KMS-11 (cell line): ENCODE data around the gene KCNK1.

ENCODE experiments used
- H2AFZ ChIP-seq: fragments of 200-600 bp; sonication (generic); 2 replicates; pipeline ENCODE4 v1.6.1; 2016; ENCODE audit warnings: antibody characterized with exemption, mixed run types, low read depth
- H3K27ac ChIP-seq: fragments of 200-600 bp; sonication (generic); 2 replicates; pipeline ENCODE4 v1.6.1; 2016; ENCODE audit warnings: mild to moderate bottlenecking, mixed run types
- H3K27me3 ChIP-seq: fragments of 200-600 bp; sonication (generic); 2 replicates; pipeline ENCODE4 v1.6.1; 2017; ENCODE audit warnings: mild to moderate bottlenecking, low read depth, mixed run types, moderate library complexity; ENCODE audit not compliant: insufficient read depth
- H3K36me3 ChIP-seq: fragments of 200-600 bp; sonication (generic); 2 replicates; pipeline ENCODE4 v1.6.1; 2017; ENCODE audit warnings: mild to moderate bottlenecking, mixed run types; ENCODE audit not compliant: insufficient read depth
- H3K4me1 ChIP-seq: fragments of 200-600 bp; sonication (generic); 2 replicates; pipeline ENCODE4 v1.6.1; 2016; ENCODE audit warnings: mild to moderate bottlenecking, low read depth, mixed run types; ENCODE audit not compliant: poor library complexity, severe bottlenecking
- H3K4me2 ChIP-seq: fragments of 200-600 bp; sonication (generic); 2 replicates; pipeline ENCODE4 v1.7.0; 2016; ENCODE audit warnings: mild to moderate bottlenecking, mixed run types
- H3K4me3 ChIP-seq: fragments of 200-600 bp; sonication (generic); IDR thresholded peaks from 2 replicates; pipeline ENCODE4 v1.6.1; 2017; ENCODE audit warnings: low read depth, low read length, mixed read lengths; ENCODE audit not compliant: insufficient read depth
- H3K79me2 ChIP-seq: fragments of 200-600 bp; sonication (generic); 2 replicates; pipeline ENCODE4 v1.6.1; 2016; ENCODE audit warnings: low read depth, mixed run types; ENCODE audit not compliant: insufficient read depth
- H3K9ac ChIP-seq: fragments of 200-600 bp; sonication (generic); 2 replicates; pipeline ENCODE4 v1.6.1; 2016; ENCODE audit warnings: mild to moderate bottlenecking, mixed run types
- H4K20me1 ChIP-seq: fragments of 200-600 bp; sonication (generic); 2 replicates; pipeline ENCODE4 v1.6.1; 2016; ENCODE audit warnings: mild to moderate bottlenecking, mixed run types; ENCODE audit not compliant: insufficient read depth
- CTCF ChIP-seq: fragments of 200-600 bp; sonication (generic); conservative IDR thresholded peaks from 2 replicates; pipeline ENCODE4 v1.6.1; 2017; ENCODE audit warnings: low read depth, mild to moderate bottlenecking, antibody characterized with exemption, low read length, moderate library complexity, mixed read lengths

Gene KCNK1

GRCh38 chr1:233647073-233647472, 33.2 kb downstream of the KCNK1 start:
- H3K4me2 ChIP-seq: no peak overlapping the region
- no peak overlapping the region for H3K4me3 ChIP-seq
- no peak for TF ChIP-seq CTCF
- no peaks in the 10 kb centered on the region for H3K27me3 ChIP-seq
- no peaks in the 10 kb centered on the region; the same call in 1 of the 2 replicates for H3K36me3 ChIP-seq
- H4K20me1 ChIP-seq: no peaks in the 10 kb centered on the region
- H3K79me2 ChIP-seq: peaks cover 37% of the 10 kb centered on the region; the same call in 1 of the 2 replicates
- H2AFZ ChIP-seq: no peak overlapping the region
- H3K27ac ChIP-seq: no peak overlapping the region
- peaks cover 25% of the 10 kb centered on the region for H3K4me1 ChIP-seq
- no peak overlapping the region for H3K9ac ChIP-seq

- no peak overlapping the region for H3K4me3 ChIP-seq
- peaks cover 25% of the 10 kb centered on the region for H3K4me1 ChIP-seq
- no peaks in the 10 kb centered on the region for H4K20me1 ChIP-seq
- H3K9ac ChIP-seq: no peak overlapping the region
- no peaks in the 10 kb centered on the region; the same call in 1 of the 2 replicates for H3K36me3 ChIP-seq
- TF ChIP-seq CTCF: no peak
- no peak overlapping the region for H3K4me2 ChIP-seq
- no peak overlapping the region for H3K27ac ChIP-seq
- H3K79me2 ChIP-seq: peaks cover 37% of the 10 kb centered on the region; the same call in 1 of the 2 replicates
- no peak overlapping the region for H2AFZ ChIP-seq
- no peaks in the 10 kb centered on the region for H3K27me3 ChIP-seq
These were observed 33.7 kb downstream of the KCNK1 start for GRCh38 chr1:233647636-233648035.

- no peak overlapping the region for H3K9ac ChIP-seq
- no peak overlapping the region for H3K27ac ChIP-seq
- H3K4me2 ChIP-seq: no peak overlapping the region
- H3K4me3 ChIP-seq: no peak overlapping the region
- TF ChIP-seq CTCF: no peak
- peaks cover 39% of the 10 kb centered on the region; the same call in 1 of the 2 replicates for H3K79me2 ChIP-seq
- peaks cover 54% of the 10 kb centered on the region for H3K4me1 ChIP-seq
- no peaks in the 10 kb centered on the region for H3K27me3 ChIP-seq
- H2AFZ ChIP-seq: no peak overlapping the region
- H3K36me3 ChIP-seq: no peaks in the 10 kb centered on the region; the same call in 1 of the 2 replicates
- no peaks in the 10 kb centered on the region for H4K20me1 ChIP-seq
These were observed 37.2 kb downstream of the KCNK1 start for GRCh38 chr1:233651061-233651460.

- Histone ChIP-seq H3K27me3 (no peaks in the 10 kb centered on the region), H3K27ac (no peak overlapping the region), H3K4me1 (peaks cover 60% of the 10 kb centered on the region), H4K20me1 (no peaks in the 10 kb centered on the region), H3K4me2 (no peak overlapping the region), H3K9ac (no peak overlapping the region), H3K36me3 (no peaks in the 10 kb centered on the region; the same call in 1 of the 2 replicates), H3K4me3 (no peak overlapping the region), H2AFZ (no peak overlapping the region), H3K79me2 (peaks cover 41% of the 10 kb centered on the region; the same call in 1 of the 2 replicates)
- no peak for TF ChIP-seq CTCF
These were observed 37.8 kb downstream of the KCNK1 start for GRCh38 chr1:233651563-233652233.
